Lung (tissue), 12 donors: ENCODE results near the gene NSG2. TPM values are rescaled to one million over a fixed set of nuclear protein-coding genes. Genes with fewer than 3 reads are reported as not detected.

Experiments used
- ATAC-seq: fragments of 200-7000 bp; cut with Tn5 transposase; one replicate; pipeline ENCODE4 v1.9.1; 2020; ENCODE audit warnings: moderate number of reproducible peaks; ENCODE audit not compliant: insufficient read depth, low FRiP score
- DNase-seq, 3 donors: peaks; one replicate each; pipeline ENCODE4 v3.0.0-alpha.2; 2013 to 2017
- H3K27ac ChIP-seq, 2 donors: one replicate each; pipeline ENCODE4 v1.5.1; 2013; ENCODE audit warnings: mild to moderate bottlenecking in 2 of 2, moderate library complexity in 2 of 2, control low read depth in 1 of 2, inconsistent platforms in 1 of 2, low read depth in 1 of 2, low read length in 1 of 2
- H3K27me3 ChIP-seq, 3 donors: one replicate each; pipeline ENCODE4 v1.5.1; 2013; ENCODE audit warnings: low read length in 2 of 3; ENCODE audit not compliant: control insufficient read depth in 3 of 3, insufficient read depth in 3 of 3
- H3K36me3 ChIP-seq, 4 donors: one replicate each; pipeline ENCODE4 v1.5.1; 2013; ENCODE audit warnings: low read length in 4 of 4, mild to moderate bottlenecking in 1 of 4, moderate library complexity in 1 of 4; ENCODE audit not compliant: control insufficient read depth in 4 of 4, insufficient read depth in 4 of 4
- H3K4me1 ChIP-seq, 5 donors: one replicate each; pipeline ENCODE4 v1.5.1; 2013; ENCODE audit warnings: low read length in 5 of 5, mild to moderate bottlenecking in 2 of 5, moderate library complexity in 1 of 5; ENCODE audit not compliant: control insufficient read depth in 5 of 5, insufficient read depth in 5 of 5
- H3K4me3 ChIP-seq: one replicate; pipeline ENCODE4 v1.5.1; 2013; ENCODE audit warnings: mild to moderate bottlenecking, control low read depth, moderate library complexity
- H3K9ac ChIP-seq, 2 donors: one replicate each; pipeline ENCODE4 v1.5.1; 2013; ENCODE audit warnings: low read length in 2 of 2, control low read depth in 1 of 2; ENCODE audit not compliant: insufficient read depth in 1 of 2
- H3K9me3 ChIP-seq, 4 donors: one replicate each; pipeline ENCODE4 v1.5.1; 2013; ENCODE audit warnings: low read length in 3 of 4, mild to moderate bottlenecking in 1 of 4, moderate library complexity in 1 of 4; ENCODE audit not compliant: control insufficient read depth in 4 of 4, insufficient read depth in 3 of 4
- WGBS, 2 donors: extraction: QIAGEN DNeasy Blood & Tissue Kit; methylation state at CpG; one replicate each; pipeline ENCODE4 v1.1.7; 2013; 5-methylcytosine and 5-hydroxymethylcytosine counted together
- polyA plus RNA-seq, 2 donors: library from polyadenylated mRNA; stranded (reverse); fragments of 200-250 nt; gene quantifications; one replicate each; pipeline ENCODE4 v1.2.1, GENCODE V29; 2013
- total RNA-seq, 2 donors: library from RNA; depleted of rRNA in 1 of 2; stranded (reverse); fragments of >200 nt in 1 of 2; gene quantifications; one replicate each; pipeline ENCODE4 v1.2.1, GENCODE V29; 2014 to 2021
- TF ChIP-seq, protein P1 (sequence below): IDR thresholded peaks from 2 replicates; pipeline ENCODE4 v1.5.1; 2012; ENCODE audit warnings: mild to moderate bottlenecking; ENCODE audit errors: control extremely low read depth, extremely low read depth
- donor health status: control.
- donor health status: control.
- donor health status: Bipolar disorder and iron deficiency.
- donor health status: healthy.
- donor health status: DM: yes; HTN: yes; CAD: no.

The NSG2 gene
- total and polyA plus RNA-seq, 4 donors = 0.13 to 1.6 (median 0.16) TPM; not detected in 1

DNA sequence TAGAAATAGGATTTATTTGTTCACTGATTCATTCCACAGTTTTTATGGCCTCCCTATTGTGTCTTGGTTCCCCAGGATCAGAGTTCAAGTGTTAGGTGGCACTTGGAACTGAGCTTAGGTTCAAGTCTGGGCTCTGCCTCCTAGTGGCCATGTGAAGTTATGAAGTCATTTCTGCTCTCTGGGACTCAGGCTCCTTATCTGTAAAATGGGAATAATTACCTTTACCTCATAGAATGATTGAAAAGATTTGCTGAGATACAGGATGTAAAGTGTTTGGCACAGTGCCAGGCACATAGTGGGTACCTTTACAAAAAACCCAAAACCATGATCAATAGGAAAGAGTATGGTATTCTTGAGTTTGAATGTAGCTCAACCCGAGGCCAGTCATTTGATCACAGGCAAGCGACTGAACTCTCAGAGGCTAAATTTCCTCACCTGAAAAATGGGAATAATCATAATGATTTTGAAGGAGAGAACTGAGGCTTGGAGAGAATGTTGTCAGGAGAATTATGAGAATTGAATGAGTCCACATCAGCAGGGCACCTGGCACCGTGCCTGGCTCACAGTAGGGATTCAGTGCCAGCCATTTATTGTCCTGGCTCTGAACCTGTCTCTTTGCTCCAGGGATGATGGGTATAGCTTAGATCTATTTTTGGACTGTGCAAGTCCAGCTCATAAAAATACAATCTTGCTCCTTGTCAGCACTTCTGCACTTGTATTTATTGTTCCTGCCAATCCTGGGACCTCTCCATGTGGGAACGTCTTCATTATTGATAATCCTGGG is 10.8 kb downstream of the NSG2 start:
- no peaks in the 10 kb centered on the region for H3K27me3 ChIP-seq
- no peaks in the 10 kb centered on the region for H3K36me3 ChIP-seq
- H3K9ac ChIP-seq = no peak overlapping the region
- H3K27ac ChIP-seq = no peak overlapping the region
- 78 to 90% methylated on average over 4 of the region's 4 CpGs for WGBS, 2 donors
- TF ChIP-seq, protein P1, sequence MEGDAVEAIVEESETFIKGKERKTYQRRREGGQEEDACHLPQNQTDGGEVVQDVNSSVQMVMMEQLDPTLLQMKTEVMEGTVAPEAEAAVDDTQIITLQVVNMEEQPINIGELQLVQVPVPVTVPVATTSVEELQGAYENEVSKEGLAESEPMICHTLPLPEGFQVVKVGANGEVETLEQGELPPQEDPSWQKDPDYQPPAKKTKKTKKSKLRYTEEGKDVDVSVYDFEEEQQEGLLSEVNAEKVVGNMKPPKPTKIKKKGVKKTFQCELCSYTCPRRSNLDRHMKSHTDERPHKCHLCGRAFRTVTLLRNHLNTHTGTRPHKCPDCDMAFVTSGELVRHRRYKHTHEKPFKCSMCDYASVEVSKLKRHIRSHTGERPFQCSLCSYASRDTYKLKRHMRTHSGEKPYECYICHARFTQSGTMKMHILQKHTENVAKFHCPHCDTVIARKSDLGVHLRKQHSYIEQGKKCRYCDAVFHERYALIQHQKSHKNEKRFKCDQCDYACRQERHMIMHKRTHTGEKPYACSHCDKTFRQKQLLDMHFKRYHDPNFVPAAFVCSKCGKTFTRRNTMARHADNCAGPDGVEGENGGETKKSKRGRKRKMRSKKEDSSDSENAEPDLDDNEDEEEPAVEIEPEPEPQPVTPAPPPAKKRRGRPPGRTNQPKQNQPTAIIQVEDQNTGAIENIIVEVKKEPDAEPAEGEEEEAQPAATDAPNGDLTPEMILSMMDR = no peak
- ATAC-seq = no peak
- peaks cover 0 to 5% (median 0%) of the 10 kb centered on the region in 4 donors for H3K9me3 ChIP-seq
- no peaks in the 10 kb centered on the region for H3K4me1 ChIP-seq
- no peak overlapping the region for H3K4me3 ChIP-seq
- DNase-seq = no peak

DNA sequence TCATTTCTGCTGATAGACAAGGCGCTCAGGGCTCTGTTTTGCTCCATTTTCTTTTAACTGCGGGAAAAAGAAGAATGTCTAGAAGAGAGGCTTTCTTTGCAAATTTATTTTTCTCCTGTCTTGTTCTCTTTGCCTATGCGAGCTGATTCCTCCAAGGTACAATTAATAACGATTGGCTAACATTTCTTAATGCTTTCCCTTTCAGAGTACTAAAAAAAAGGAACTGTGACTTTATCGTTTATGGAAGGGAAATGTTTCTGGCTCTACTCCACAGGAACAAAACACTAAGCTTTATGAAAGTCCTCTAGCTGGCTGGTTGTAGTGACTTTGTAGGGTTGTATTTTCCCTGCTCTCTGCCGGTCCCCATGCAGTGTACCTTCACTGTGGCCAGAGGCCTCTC is 11.7 kb downstream of the NSG2 start:
- H3K4me3 ChIP-seq = no peak overlapping the region
- TF ChIP-seq, protein P1 = no peak
- peaks cover 0 to 5% (median 0%) of the 10 kb centered on the region in 4 donors for H3K9me3 ChIP-seq
- no peak for ATAC-seq
- H3K4me1 ChIP-seq = no peaks in the 10 kb centered on the region
- WGBS, 2 donors = 50 to 58% methylated on average over 6 of the region's 6 CpGs
- DNase-seq = peak in 1 of 3 donors; percentile 27
- no peaks in the 10 kb centered on the region for H3K36me3 ChIP-seq
- no peaks in the 10 kb centered on the region for H3K27me3 ChIP-seq
- H3K9ac ChIP-seq = no peak overlapping the region
- no peak overlapping the region for H3K27ac ChIP-seq

DNA sequence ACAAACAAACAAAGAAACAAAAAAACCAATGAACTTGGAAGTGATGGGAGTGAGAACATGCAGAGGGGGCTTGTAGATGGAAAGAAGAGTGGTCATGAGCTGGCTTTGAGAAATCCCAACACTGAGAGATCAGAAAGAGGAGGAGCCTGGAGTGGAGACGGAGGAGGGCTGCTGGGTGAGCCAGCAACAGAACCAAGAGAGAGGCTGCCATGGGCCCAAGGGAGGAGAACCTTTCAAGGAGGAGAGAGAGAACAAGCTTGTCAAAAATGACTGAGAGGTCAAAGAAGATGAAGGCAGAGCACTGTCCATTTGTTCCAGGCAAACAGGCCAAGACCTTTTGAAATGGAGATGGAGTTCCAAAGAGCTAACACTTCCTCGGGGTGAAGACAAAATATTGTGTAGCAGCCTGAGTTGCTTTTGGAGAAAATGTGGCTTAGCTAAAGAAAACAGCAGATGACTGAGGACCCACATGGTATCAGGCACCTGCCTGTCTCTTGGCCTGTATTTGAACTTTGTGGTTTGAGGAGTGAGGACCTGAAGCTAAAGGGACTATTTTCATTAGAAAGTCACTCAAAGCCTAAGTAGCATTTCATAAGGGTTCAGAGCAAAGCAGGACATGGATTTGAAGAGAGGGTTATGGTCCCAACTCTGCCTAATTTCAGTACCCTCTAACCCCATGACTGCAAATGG is 13.1 kb downstream of the NSG2 start:
- Histone ChIP-seq H3K9ac (no peak overlapping the region), H3K4me3 (no peak overlapping the region), H3K4me1 (no peaks in the 10 kb centered on the region), H3K27ac (no peak overlapping the region), H3K9me3 (peaks cover 0 to 5% (median 0%) of the 10 kb centered on the region in 4 donors), H3K36me3 (no peaks in the 10 kb centered on the region), H3K27me3 (no peaks in the 10 kb centered on the region)
- WGBS, 2 donors = 66 to 67% methylated on average over 2 of the region's 2 CpGs
- TF ChIP-seq, protein P1 = no peak
- ATAC-seq (no peak), DNase-seq (no peak)
